HepG2 (cell line): ENCODE results near the gene MASP2. TPM values are rescaled to one million over a fixed set of nuclear protein-coding genes. Genes with fewer than 3 reads are reported as not detected.

Experiments used
- ARHGAP35 ChIP-seq: sonication (generic); formaldehyde crosslinking; IDR thresholded peaks from 2 replicates; pipeline ENCODE4 v1.9.0; 2022; ENCODE audit warnings: mild to moderate bottlenecking, inconsistent platforms, moderate library complexity, missing genetic modification reagents, borderline replicate concordance
- BCL6 ChIP-seq: IDR thresholded peaks from 2 replicates; pipeline ENCODE4 v1.6.1; 2016; ENCODE audit warnings: missing genetic modification reagents, missing compliant biosample characterization
- GATAD1 ChIP-seq: IDR thresholded peaks from 2 replicates; pipeline ENCODE4 v1.6.1; 2016; ENCODE audit warnings: missing genetic modification reagents, missing compliant biosample characterization
- IRF2 ChIP-seq: IDR thresholded peaks from 2 replicates; pipeline ENCODE4 v1.6.1; 2018; ENCODE audit warnings: missing genetic modification reagents, missing compliant biosample characterization
- MAFF ChIP-seq: IDR thresholded peaks from 2 replicates; pipeline ENCODE4 v1.6.1; 2011; ENCODE audit warnings: low read depth, low read length, improper control_type of control experiment
- NFE2L1 ChIP-seq: sonication (generic); formaldehyde crosslinking; IDR thresholded peaks from 2 replicates; pipeline ENCODE4 v1.4.0; 2020; ENCODE audit warnings: missing genetic modification reagents, mild to moderate bottlenecking, borderline replicate concordance
- PHF20 ChIP-seq: sonication (generic); formaldehyde crosslinking; IDR thresholded peaks from 2 replicates; pipeline ENCODE4 v1.5.0; 2020; ENCODE audit warnings: mild to moderate bottlenecking, missing genetic modification reagents
- PRPF4 ChIP-seq: fragments of 200-400 bp; formaldehyde crosslinking; IDR thresholded peaks from 2 replicates; pipeline ENCODE4 v1.6.1; 2016; ENCODE audit warnings: low read length, low read depth; ENCODE audit not compliant: poor library complexity, severe bottlenecking
- REPIN1 ChIP-seq: sonication (generic); formaldehyde crosslinking; IDR thresholded peaks from 2 replicates; pipeline ENCODE4 v1.8.0; 2022; ENCODE audit warnings: missing genetic modification reagents, low read depth, mild to moderate bottlenecking, borderline replicate concordance
- SAP130 ChIP-seq: IDR thresholded peaks from 2 replicates; pipeline ENCODE4 v1.6.1; 2016; ENCODE audit warnings: low read depth
- SMARCC2 ChIP-seq: fragments of 450-650 bp; IDR thresholded peaks from 2 replicates; pipeline ENCODE4 v1.6.1; 2017; ENCODE audit warnings: antibody characterized with exemption, mild to moderate bottlenecking
- ZGPAT ChIP-seq: IDR thresholded peaks from 2 replicates; pipeline ENCODE4 v1.6.1; 2016; ENCODE audit warnings: mild to moderate bottlenecking
- ZMYM3 ChIP-seq: sonication (generic); formaldehyde crosslinking; IDR thresholded peaks from 2 replicates; pipeline ENCODE4 v1.5.1; 2020; ENCODE audit warnings: mild to moderate bottlenecking, missing genetic modification reagents
- ZNF598 ChIP-seq: sonication (generic); formaldehyde crosslinking; IDR thresholded peaks from 2 replicates; pipeline ENCODE4 v1.5.1; 2020; ENCODE audit warnings: mild to moderate bottlenecking, missing genetic modification reagents, borderline replicate concordance
- ZNF609 ChIP-seq: sonication (generic); formaldehyde crosslinking; IDR thresholded peaks from 2 replicates; pipeline ENCODE4 v1.4.0; 2020; ENCODE audit warnings: mild to moderate bottlenecking, missing genetic modification reagents, borderline replicate concordance
- polyA plus RNA-seq, 8 experiments: library from polyadenylated mRNA; depleted of rRNA in 3 of 8; stranded (reverse) in 7 of 8; unstranded in 1 of 8; fragments of >200 nt; fragmentation: Illumina TruSeq in 4 of 8; extraction: Trizol in 4 of 8; gene quantifications; 2 replicates each; pipeline versions ENCODE4 v1.2.1 to v1.2.3, GENCODE V29; 2011 to 2016; ENCODE audit warnings: low read depth in 4 of 8, missing spikeins in 1 of 8, mixed read lengths in 1 of 8; ENCODE audit not compliant: insufficient read depth in 1 of 8
- total RNA-seq, 5 experiments: library from RNA; depleted of rRNA; stranded (reverse); fragments of >200 nt; fragmentation: Illumina TruSeq; extraction: Trizol; gene quantifications; 2 replicates each; pipeline ENCODE4 v1.2.3, GENCODE V29; 2016; ENCODE audit warnings: low read depth in 1 of 5
- TF ChIP-seq, protein P1 (sequence below): IDR thresholded peaks from 2 replicates; pipeline ENCODE4 v1.6.1; 2016; ENCODE audit warnings: low read depth, borderline replicate concordance
- TF ChIP-seq, protein P2 (sequence below): IDR thresholded peaks from 2 replicates; pipeline ENCODE4 v1.6.1; 2018; ENCODE audit warnings: missing genetic modification reagents, mild to moderate bottlenecking, missing compliant biosample characterization
- TF ChIP-seq, protein P3 (sequence below): sonication (generic); formaldehyde crosslinking; IDR thresholded peaks from 2 replicates; pipeline ENCODE4 v1.4.0; 2020; ENCODE audit warnings: missing genetic modification reagents, borderline replicate concordance

The MASP2 gene
- total and polyA plus RNA-seq, 2 of the 13 experiments (the other 11 are each of a cell fraction or from before 2014, with no cell fraction given) = 7.1 to 11.8 TPM

GRCh38 chr1:11046625-11047365, at the start of gene MASP2 (continued):
- TF ChIP-seq ZNF609 (peak; percentile 49; the same call in 1 of the 2 replicates), BCL6 (CRISPR knock-in tag) (no peak; the same call in 1 of the 2 replicates), ZMYM3 (CRISPR knock-in tag) (no peak), GATAD1 (CRISPR knock-in tag) (peak; percentile 66), SMARCC2 (no peak), PRPF4 (no peak), SAP130 (CRISPR knock-in tag) (peak; percentile 55), MAFF (no peak), REPIN1 (CRISPR knock-in tag) (no peak), PHF20 (CRISPR knock-in tag) (peak; percentile 59; the same call in 1 of the 2 replicates), ZNF598 (CRISPR knock-in tag) (peak; percentile 82; the same call in 1 of the 2 replicates), IRF2 (CRISPR knock-in tag) (no peak), NFE2L1 (CRISPR knock-in tag) (no peak), ZGPAT (CRISPR knock-in tag) (peak; percentile 58; the same call in 1 of the 2 replicates), ARHGAP35 (CRISPR knock-in tag) (no peak; the same call in 1 of the 2 replicates)
- TF ChIP-seq, protein P1, sequence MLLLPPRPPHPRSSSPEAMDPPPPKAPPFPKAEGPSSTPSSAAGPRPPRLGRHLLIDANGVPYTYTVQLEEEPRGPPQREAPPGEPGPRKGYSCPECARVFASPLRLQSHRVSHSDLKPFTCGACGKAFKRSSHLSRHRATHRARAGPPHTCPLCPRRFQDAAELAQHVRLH (CRISPR knock-in tag) = 0 out of 2 replicates have a peak, but pooled peaks have one; percentile 32
- TF ChIP-seq, protein P2, sequence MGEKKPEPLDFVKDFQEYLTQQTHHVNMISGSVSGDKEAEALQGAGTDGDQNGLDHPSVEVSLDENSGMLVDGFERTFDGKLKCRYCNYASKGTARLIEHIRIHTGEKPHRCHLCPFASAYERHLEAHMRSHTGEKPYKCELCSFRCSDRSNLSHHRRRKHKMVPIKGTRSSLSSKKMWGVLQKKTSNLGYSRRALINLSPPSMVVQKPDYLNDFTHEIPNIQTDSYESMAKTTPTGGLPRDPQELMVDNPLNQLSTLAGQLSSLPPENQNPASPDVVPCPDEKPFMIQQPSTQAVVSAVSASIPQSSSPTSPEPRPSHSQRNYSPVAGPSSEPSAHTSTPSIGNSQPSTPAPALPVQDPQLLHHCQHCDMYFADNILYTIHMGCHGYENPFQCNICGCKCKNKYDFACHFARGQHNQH = no peak
- TF ChIP-seq, protein P3, sequence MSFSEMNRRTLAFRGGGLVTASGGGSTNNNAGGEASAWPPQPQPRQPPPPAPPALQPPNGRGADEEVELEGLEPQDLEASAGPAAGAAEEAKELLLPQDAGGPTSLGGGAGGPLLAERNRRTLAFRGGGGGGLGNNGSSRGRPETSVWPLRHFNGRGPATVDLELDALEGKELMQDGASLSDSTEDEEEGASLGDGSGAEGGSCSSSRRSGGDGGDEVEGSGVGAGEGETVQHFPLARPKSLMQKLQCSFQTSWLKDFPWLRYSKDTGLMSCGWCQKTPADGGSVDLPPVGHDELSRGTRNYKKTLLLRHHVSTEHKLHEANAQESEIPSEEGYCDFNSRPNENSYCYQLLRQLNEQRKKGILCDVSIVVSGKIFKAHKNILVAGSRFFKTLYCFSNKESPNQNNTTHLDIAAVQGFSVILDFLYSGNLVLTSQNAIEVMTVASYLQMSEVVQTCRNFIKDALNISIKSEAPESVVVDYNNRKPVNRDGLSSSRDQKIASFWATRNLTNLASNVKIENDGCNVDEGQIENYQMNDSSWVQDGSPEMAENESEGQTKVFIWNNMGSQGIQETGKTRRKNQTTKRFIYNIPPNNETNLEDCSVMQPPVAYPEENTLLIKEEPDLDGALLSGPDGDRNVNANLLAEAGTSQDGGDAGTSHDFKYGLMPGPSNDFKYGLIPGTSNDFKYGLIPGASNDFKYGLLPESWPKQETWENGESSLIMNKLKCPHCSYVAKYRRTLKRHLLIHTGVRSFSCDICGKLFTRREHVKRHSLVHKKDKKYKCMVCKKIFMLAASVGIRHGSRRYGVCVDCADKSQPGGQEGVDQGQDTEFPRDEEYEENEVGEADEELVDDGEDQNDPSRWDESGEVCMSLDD = no peak
